B cell (primary cell): Measurements from ENCODE around the gene FAM114A1.

Source experiments
- CTCF ChIP-seq: fragments of 200-600 bp; IDR thresholded peaks from one replicate; pipeline ENCODE4 v1.8.0; 2022; ENCODE audit warnings: antibody characterized with exemption, mild to moderate bottlenecking
- EZH2 ChIP-seq: IDR thresholded peaks from 2 replicates; pipeline ENCODE4 v1.6.1; 2012; ENCODE audit warnings: borderline replicate concordance, low read depth, mild to moderate bottlenecking, moderate library complexity, low read length; ENCODE audit not compliant: insufficient read depth, poor library complexity, severe bottlenecking

- TF ChIP-seq CTCF: no peak
- no peak for TF ChIP-seq EZH2
Measured at GRCh38 chr4:38867478-38868058, at the start of gene FAM114A1.
